Measurements from ENCODE around the gene AMBRA1. TPM values are rescaled to one million over a fixed set of nuclear protein-coding genes. Genes with fewer than 3 reads are reported as not detected.
A peak's percentile ranks its signal among the peaks of the same experiment; 100 is the strongest.

Gene AMBRA1
- total RNA-seq, 3 donors from 2014 or later, result 32.5 to 38.9 (median 34.1) TPM

DNA sequence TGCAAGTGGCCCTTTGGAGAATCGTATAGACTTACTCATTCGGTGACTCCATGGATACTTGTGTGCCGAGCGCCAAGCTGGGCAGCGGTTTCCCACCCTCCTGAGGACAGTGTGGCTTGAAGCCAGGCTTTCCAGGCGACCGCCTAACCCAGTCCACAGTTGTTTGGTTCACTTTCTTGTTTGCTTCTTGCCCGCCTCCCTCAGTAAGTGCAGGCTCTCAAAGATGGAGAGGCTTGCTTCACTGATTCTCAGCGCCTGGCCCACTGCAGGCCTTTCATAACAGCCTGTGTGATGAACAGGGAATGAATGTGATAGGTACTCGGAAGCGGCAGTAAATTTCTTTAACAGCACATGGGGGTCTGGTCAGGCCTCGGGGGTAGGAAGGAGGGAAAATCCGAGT, 223.6 kb downstream of the AMBRA1 start:
- TF ChIP-seq, protein P1, sequence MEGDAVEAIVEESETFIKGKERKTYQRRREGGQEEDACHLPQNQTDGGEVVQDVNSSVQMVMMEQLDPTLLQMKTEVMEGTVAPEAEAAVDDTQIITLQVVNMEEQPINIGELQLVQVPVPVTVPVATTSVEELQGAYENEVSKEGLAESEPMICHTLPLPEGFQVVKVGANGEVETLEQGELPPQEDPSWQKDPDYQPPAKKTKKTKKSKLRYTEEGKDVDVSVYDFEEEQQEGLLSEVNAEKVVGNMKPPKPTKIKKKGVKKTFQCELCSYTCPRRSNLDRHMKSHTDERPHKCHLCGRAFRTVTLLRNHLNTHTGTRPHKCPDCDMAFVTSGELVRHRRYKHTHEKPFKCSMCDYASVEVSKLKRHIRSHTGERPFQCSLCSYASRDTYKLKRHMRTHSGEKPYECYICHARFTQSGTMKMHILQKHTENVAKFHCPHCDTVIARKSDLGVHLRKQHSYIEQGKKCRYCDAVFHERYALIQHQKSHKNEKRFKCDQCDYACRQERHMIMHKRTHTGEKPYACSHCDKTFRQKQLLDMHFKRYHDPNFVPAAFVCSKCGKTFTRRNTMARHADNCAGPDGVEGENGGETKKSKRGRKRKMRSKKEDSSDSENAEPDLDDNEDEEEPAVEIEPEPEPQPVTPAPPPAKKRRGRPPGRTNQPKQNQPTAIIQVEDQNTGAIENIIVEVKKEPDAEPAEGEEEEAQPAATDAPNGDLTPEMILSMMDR (IDR thresholded peaks at IDR 0.05), result no peak
- TF ChIP-seq POLR2AphosphoS5 (IDR thresholded peaks at IDR 0.05) (no peak), POLR2A (IDR thresholded peaks at IDR 0.05) (no peak)
- peaks cover 0 to 5% of the 10 kb centered on the region in 2 donors for H3K4me1 ChIP-seq
- H3K9me3 ChIP-seq, result no peaks in the 10 kb centered on the region
- no peak for DNase-seq (ENCODE audit: low spot score in 2 of 2)
- intact Hi-C loops (cut with DNase I; ENCODE audit: low total_unique reads), result no loop called here
- H3K27me3 ChIP-seq, result no peaks in the 10 kb centered on the region
- H3K4me3 ChIP-seq, result no peak overlapping the region
- H3K36me3 ChIP-seq, result peaks cover 5% of the 10 kb centered on the region
- no peak overlapping the region for H3K27ac ChIP-seq

DNA sequence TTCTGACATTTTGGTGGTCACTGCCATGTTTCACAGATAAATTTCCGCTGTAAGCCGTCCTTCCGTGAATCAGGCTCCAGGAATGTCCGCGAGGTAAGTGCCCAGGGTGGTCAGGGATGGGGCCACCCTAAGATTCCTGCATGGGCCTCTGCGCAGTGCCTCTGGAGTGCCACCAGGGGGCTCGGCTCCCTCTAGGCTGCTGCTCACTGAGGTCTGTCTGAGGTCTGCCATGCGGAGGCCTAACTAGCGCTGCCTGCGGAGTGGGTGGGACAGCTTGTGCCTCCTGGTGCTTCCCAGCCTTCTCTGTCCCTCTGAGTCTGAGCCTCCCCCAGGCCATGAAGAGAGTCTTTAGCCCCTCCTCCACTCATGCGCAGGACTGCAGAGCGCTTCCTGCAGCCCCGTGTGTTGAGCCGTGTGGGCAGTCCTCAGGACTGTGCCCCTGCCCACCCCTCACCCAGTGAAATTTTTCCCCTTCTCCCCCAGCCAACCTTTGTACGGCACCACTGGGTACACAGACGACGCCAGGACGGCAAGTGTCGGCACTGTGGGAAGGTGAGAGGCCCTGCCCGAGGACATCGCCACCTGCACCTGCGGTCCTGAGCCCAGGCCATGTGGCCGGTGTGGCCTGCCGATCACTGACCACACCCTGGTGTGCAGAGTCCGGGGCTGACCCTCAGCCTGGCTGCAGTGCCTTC, 224.2 kb downstream of the AMBRA1 start:
- peaks cover 0 to 5% of the 10 kb centered on the region in 2 donors for H3K4me1 ChIP-seq
- H3K27me3 ChIP-seq, result no peaks in the 10 kb centered on the region
- no peak overlapping the region for H3K27ac ChIP-seq
- TF ChIP-seq, protein P1 (IDR thresholded peaks at IDR 0.05), result peak; percentile 47 to 73 (median 72)
- no peak for TF ChIP-seq POLR2AphosphoS5 (IDR thresholded peaks at IDR 0.05)
- no peak for TF ChIP-seq POLR2A (IDR thresholded peaks at IDR 0.05)
- intact Hi-C loops (cut with DNase I; ENCODE audit: low total_unique reads), result no loop called here
- H3K36me3 ChIP-seq, result no peaks in the 10 kb centered on the region
- DNase-seq (ENCODE audit: low spot score in 2 of 2), result no peak
- H3K4me3 ChIP-seq, result no peak overlapping the region
- no peaks in the 10 kb centered on the region for H3K9me3 ChIP-seq

DNA sequence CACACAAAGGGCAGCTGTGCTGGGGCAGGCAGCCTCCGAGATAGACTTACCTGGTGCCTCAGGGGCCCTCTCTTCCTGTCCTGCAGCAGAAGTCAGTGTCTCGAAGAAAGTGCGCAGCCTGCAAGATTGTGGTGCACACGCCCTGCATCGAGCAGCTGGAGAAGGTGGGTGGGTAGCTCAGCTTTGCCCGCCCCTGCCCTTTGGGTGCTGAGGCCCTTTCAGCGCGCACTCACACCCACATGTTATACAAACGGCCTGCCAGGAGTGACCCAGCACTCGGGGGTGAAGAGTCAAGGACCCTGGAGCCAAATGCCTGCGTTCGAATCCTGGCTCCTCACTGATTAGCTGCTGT, 225.9 kb downstream of the AMBRA1 start:
- H3K4me3 ChIP-seq, result peak overlapping the region in 1 of 3 donors; percentile 36
- intact Hi-C loops (cut with DNase I; ENCODE audit: low total_unique reads), result no loop called here
- no peaks in the 10 kb centered on the region for H3K36me3 ChIP-seq
- no peaks in the 10 kb centered on the region for H3K27me3 ChIP-seq
- peaks cover 9 to 14% of the 10 kb centered on the region in 2 donors for H3K4me1 ChIP-seq
- no peaks in the 10 kb centered on the region for H3K9me3 ChIP-seq
- peak overlapping the region; percentile 41 to 67 for H3K27ac ChIP-seq
- DNase-seq (ENCODE audit: low spot score in 2 of 2), result no peak
- no peak for TF ChIP-seq POLR2AphosphoS5 (IDR thresholded peaks at IDR 0.05)
- TF ChIP-seq, protein P1 (IDR thresholded peaks at IDR 0.05), result peak in 1 of 3 donors; percentile 22

DNA sequence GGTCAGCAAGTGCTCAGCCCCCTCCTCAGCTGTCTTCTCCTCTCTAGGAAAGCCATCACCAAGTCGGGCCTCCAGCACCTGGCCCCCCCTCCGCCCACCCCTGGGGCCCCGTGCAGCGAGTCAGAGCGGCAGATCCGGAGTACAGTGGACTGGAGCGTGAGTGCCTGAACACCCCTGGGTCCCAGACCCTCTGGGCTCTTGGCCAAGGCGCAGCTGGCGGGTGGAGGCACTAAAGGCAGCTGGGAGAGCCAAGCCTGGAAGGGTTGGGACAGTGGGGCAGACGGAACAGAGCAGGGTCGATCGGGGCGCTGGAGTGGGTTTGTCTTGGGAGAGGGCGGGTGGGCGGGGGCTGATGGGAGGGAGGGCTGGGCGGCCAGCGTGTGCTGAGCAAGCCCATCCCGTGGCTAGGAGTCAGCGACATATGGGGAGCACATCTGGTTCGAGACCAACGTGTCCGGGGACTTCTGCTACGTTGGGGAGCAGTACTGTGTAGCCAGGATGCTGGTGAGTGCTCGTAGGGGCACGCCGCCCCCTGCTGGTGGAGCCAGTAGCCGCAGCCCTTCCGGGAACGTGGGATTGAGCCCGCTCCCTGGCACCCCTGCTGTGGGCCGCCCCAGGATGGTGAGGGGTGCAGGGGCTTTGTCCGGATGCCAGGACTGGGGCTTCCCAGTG, 226.4 kb downstream of the AMBRA1 start:
- Histone ChIP-seq H3K9me3 (no peaks in the 10 kb centered on the region), H3K36me3 (no peaks in the 10 kb centered on the region), H3K27ac (peak overlapping the region; percentile 41 to 67), H3K27me3 (no peaks in the 10 kb centered on the region), H3K4me1 (peaks cover 11 to 14% of the 10 kb centered on the region in 2 donors), H3K4me3 (peak overlapping the region in 1 of 3 donors; percentile 36)
- intact Hi-C loops (cut with DNase I; ENCODE audit: low total_unique reads), result no loop called here
- no peak for TF ChIP-seq POLR2A (IDR thresholded peaks at IDR 0.05)
- TF ChIP-seq, protein P1 (IDR thresholded peaks at IDR 0.05), result peak; percentile 73 to 85 (median 84)
- TF ChIP-seq POLR2AphosphoS5 (IDR thresholded peaks at IDR 0.05), result no peak
- no peak for DNase-seq (ENCODE audit: low spot score in 2 of 2)

DNA sequence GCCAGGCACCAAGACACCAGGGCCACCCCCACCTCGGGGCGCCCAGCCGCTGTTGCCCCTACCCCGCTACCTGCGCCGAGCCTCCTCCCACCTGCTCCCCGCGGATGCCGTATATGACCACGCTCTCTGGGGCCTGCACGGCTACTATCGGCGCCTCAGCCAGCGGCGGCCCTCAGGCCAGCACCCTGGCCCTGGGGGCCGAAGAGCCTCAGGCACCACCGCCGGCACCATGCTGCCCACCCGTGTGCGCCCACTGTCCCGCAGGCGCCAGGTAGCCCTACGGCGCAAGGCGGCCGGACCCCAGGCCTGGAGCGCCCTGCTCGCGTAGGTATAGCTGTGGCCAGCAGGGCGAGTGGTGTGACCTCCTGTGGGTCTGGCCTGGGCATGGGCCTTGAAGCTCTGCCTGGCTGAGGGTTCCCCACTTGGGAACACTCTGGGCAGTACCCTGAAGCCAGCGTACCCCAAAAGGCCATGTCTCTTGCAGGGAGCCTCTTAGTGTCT, 227.1 kb downstream of the AMBRA1 start:
- DNase-seq (ENCODE audit: low spot score in 2 of 2), result no peak
- Histone ChIP-seq H3K36me3 (no peaks in the 10 kb centered on the region), H3K27ac (peak overlapping the region; percentile 41 to 67), H3K9me3 (no peaks in the 10 kb centered on the region), H3K4me3 (no peak overlapping the region), H3K4me1 (peaks cover 18 to 19% of the 10 kb centered on the region in 2 donors), H3K27me3 (no peaks in the 10 kb centered on the region)
- no peak for TF ChIP-seq POLR2AphosphoS5 (IDR thresholded peaks at IDR 0.05)
- no peak for TF ChIP-seq POLR2A (IDR thresholded peaks at IDR 0.05)
- TF ChIP-seq, protein P1 (IDR thresholded peaks at IDR 0.05), result no peak
- intact Hi-C loops (cut with DNase I; ENCODE audit: low total_unique reads), result no loop called here

Data from breast epithelium (tissue), 4 donors.